ENCODE results near the gene CELF1. TPM values are rescaled to one million over a fixed set of nuclear protein-coding genes. Genes with fewer than 3 reads are reported as not detected.

Gene CELF1
- total and polyA plus RNA-seq, 11 donors: 27.3 to 111 (median 85.5) TPM

- Histone ChIP-seq H3K4me3 (no peak overlapping the region), H3K9me3 (no peaks in the 10 kb centered on the region), H3K27ac (no peak overlapping the region), H3K4me1 (peaks cover 0 to 26% (median 16%) of the 10 kb centered on the region in 12 donors), H3K27me3 (no peaks in the 10 kb centered on the region), H3K36me3 (peaks cover 3 to 100% (median 99%) of the 10 kb centered on the region in 9 donors)
- DNase-seq (no peak), ATAC-seq (peak in 1 of 4 donors; percentile 47)
- TF ChIP-seq POLR2A (IDR thresholded peaks at IDR 0.05) (no peak), CTCF (IDR thresholded peaks at IDR 0.05) (no peak)
- intact Hi-C loops (cut with DNase I): loop anchor here in 2 of 10 donors (5.0 to 10.0 kb wide), 2 partner anchors 100 to 137 kb away; partner anchors contain the start of genes KBTBD4 (in 1 of the 2) and NDUFS3 (in 1 of the 2)
Observed at GRCh38 chr11:47477323-47477722, 75.6 kb downstream of the CELF1 start.

- Histone ChIP-seq H3K36me3 (peaks cover 0 to 82% (median 77%) of the 10 kb centered on the region in 9 donors), H3K27ac (peak overlapping the region in 1 of 12 donors; percentile 56), H3K27me3 (no peaks in the 10 kb centered on the region), H3K4me3 (no peak overlapping the region), H3K4me1 (peaks cover 3 to 38% (median 23%) of the 10 kb centered on the region in 12 donors), H3K9me3 (no peaks in the 10 kb centered on the region)
- intact Hi-C loops (cut with DNase I): loop anchor here in 1 of 10 donors (10.0 kb wide), 1 partner anchor 144 kb away; no protein-coding TSS in a partner anchor
- no peak for ATAC-seq
- 80 to 86% (median 83%) methylated on average over 4 of the region's 4 CpGs for WGBS, 4 donors
- no peak for DNase-seq
- TF ChIP-seq POLR2A (IDR thresholded peaks at IDR 0.05): no peak
- TF ChIP-seq CTCF (IDR thresholded peaks at IDR 0.05): no peak
Observed at GRCh38 chr11:47470671-47471070, 82.3 kb downstream of the CELF1 start.

GRCh38 chr11:47469361-47470179 lies 83.4 kb downstream of the CELF1 start:
- WGBS, 4 donors: 89 to 93% (median 91%) methylated on average over 7 of the region's 7 CpGs
- intact Hi-C loops (cut with DNase I): loop anchor here in 4 of 10 donors (5.0 to 10.0 kb wide), 2 partner anchors 83 to 145 kb away; partner anchors contain the start of gene CELF1 (in 1 of the 4)
- DNase-seq (no peak), ATAC-seq (no peak)
- Histone ChIP-seq H3K4me1 (peaks cover 3 to 49% (median 31%) of the 10 kb centered on the region in 12 donors), H3K27ac (peak overlapping the region in 2 of 12 donors; percentile 28 to 56), H3K27me3 (no peaks in the 10 kb centered on the region), H3K9me3 (no peaks in the 10 kb centered on the region), H3K36me3 (peaks cover 0 to 76% (median 66%) of the 10 kb centered on the region in 9 donors), H3K4me3 (no peak overlapping the region)
- no peak for TF ChIP-seq CTCF (IDR thresholded peaks at IDR 0.05)
- no peak for TF ChIP-seq POLR2A (IDR thresholded peaks at IDR 0.05)

GRCh38 chr11:47468598-47469214 lies 84.2 kb downstream of the CELF1 start:
- no peaks in the 10 kb centered on the region for H3K9me3 ChIP-seq
- 69 to 76% (median 74%) methylated on average over 8 of the region's 8 CpGs for WGBS, 4 donors
- H3K36me3 ChIP-seq: peaks cover 0 to 76% (median 66%) of the 10 kb centered on the region in 9 donors
- no peaks in the 10 kb centered on the region for H3K27me3 ChIP-seq
- peak overlapping the region in 3 of 12 donors; percentile 12 to 58 (median 28) for H3K27ac ChIP-seq
- no peak overlapping the region for H3K4me3 ChIP-seq
- DNase-seq (no peak), ATAC-seq (peak in 1 of 4 donors; percentile 16)
- TF ChIP-seq POLR2A (IDR thresholded peaks at IDR 0.05) (no peak), CTCF (IDR thresholded peaks at IDR 0.05) (no peak)
- intact Hi-C loops (cut with DNase I): loop anchor here in 3 of 10 donors (5.0 to 10.0 kb wide), 2 partner anchors 84 to 146 kb away; partner anchors contain the start of gene CELF1 (in 1 of the 3)
- H3K4me1 ChIP-seq: peaks cover 3 to 49% (median 31%) of the 10 kb centered on the region in 12 donors
